Activated naive CD8-positive, alpha-beta T cell (primary cell): ENCODE measurements around the gene NUDT13.
"Not testable (repeated sequence)": the region's sequence is repeated elsewhere in the genome, so short reads cannot be mapped to it uniquely, and the experiment has no call there.

ENCODE experiments used
- H3K27ac Mint-ChIP-seq: one replicate; pipeline ENCODE4 v1.8.0; 2021; ENCODE audit warnings: mixed read lengths
- H3K27me3 Mint-ChIP-seq: one replicate; pipeline ENCODE4 v1.8.0; 2021; ENCODE audit warnings: mixed read lengths
- H3K36me3 Mint-ChIP-seq: one replicate; pipeline ENCODE4 v1.8.0; 2021; ENCODE audit warnings: mixed read lengths
- H3K4me1 Mint-ChIP-seq: one replicate; pipeline ENCODE4 v1.8.0; 2021; ENCODE audit warnings: low read depth, mixed read lengths
- H3K4me3 Mint-ChIP-seq: one replicate; pipeline ENCODE4 v1.8.0; 2021; ENCODE audit warnings: mild to moderate bottlenecking, mixed read lengths
- H3K9me3 Mint-ChIP-seq: one replicate; pipeline ENCODE4 v1.8.0; 2021; ENCODE audit warnings: low read depth, mixed read lengths

The NUDT13 gene

DNA sequence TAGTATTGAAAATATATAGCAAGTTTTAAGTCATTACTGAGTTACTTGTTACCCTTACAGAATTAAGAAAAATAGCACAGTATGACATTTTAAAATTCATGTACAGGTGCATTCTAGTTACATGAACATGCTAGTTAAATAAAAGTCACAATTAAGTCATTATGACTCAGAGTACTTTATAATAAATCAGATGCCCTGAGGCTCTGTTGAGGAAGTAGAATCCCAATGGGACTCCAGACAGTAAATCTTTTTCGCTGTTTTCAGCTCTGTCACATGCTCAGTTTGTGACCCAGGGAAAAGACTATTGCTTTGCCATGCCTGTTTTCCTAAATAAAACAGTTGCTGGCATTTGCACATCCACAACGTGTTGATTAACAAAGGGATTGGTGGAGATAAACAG lies 21.0 kb downstream of the NUDT13 start:
- no peaks in the 10 kb centered on the region for H3K9me3 Mint-ChIP-seq
- no peak overlapping the region for H3K27ac Mint-ChIP-seq
- no peaks in the 10 kb centered on the region for H3K27me3 Mint-ChIP-seq
- no peak overlapping the region for H3K4me3 Mint-ChIP-seq
- peaks cover 13% of the 10 kb centered on the region for H3K36me3 Mint-ChIP-seq
- H3K4me1 Mint-ChIP-seq, result no peaks in the 10 kb centered on the region

DNA sequence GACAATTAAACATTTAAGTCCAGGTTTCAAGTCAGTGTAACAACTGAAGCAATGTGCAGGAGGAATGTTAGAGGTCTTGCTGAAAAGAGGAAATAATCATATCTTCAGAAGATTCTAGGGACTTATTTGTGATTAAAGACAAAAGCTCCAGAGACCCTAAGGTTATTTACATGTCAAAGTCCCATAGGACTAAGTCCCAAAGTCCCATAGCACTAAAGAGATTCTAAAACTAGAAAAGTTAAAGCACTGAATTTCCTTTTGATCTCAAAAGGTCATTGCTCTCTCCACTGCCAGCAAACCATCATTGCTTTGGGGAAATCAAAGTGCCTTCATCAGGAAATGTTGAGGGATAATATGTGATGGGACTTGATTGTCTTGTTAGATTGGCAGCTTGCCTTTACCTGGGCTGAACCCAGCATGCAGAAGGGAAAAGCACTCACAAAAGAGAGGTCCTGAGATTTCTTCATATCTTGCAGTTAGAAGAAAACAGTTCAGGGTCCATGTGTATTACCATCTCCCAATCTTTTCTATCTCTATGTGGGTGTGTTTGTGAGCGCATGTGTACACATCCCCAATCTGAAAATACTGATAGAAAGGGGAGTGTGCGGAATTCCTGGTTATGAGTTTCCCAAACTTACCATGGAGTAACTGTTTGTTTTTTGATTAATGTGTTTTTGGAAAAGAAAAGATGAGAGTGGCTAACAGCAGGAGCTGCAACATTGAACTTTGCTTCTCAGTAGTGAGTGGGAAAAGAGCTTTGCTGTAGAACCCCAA lies 21.8 kb downstream of the NUDT13 start:
- H3K4me1 Mint-ChIP-seq, result no peaks in the 10 kb centered on the region
- H3K27ac Mint-ChIP-seq, result peak overlapping the region; percentile 30
- H3K9me3 Mint-ChIP-seq, result no peaks in the 10 kb centered on the region
- peaks cover 16% of the 10 kb centered on the region for H3K36me3 Mint-ChIP-seq
- H3K4me3 Mint-ChIP-seq, result no peak overlapping the region
- H3K27me3 Mint-ChIP-seq, result no peaks in the 10 kb centered on the region

DNA sequence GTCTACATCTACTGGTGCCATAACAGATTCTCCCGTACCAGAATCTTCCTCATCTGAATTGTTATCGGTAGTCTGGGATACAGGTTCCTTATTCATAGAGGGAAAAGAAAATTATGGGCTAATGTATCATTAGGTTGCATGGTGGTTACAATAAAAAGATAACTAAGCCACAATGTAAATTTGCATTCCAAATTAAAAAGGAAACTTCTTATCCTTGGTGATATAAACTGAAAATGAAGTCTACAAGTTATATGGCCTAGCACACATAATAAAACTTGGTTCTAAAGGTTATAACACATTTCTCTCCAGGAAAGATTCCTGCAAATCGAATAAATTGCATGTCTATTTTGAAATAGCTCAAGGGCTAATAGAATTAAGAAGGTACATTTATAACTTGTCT lies 24.5 kb downstream of the NUDT13 start:
- H3K27ac Mint-ChIP-seq, result no peak overlapping the region
- H3K4me3 Mint-ChIP-seq, result no peak overlapping the region
- peaks cover 19% of the 10 kb centered on the region for H3K36me3 Mint-ChIP-seq
- no peaks in the 10 kb centered on the region for H3K27me3 Mint-ChIP-seq
- no peaks in the 10 kb centered on the region for H3K4me1 Mint-ChIP-seq
- H3K9me3 Mint-ChIP-seq, result no peaks in the 10 kb centered on the region

DNA sequence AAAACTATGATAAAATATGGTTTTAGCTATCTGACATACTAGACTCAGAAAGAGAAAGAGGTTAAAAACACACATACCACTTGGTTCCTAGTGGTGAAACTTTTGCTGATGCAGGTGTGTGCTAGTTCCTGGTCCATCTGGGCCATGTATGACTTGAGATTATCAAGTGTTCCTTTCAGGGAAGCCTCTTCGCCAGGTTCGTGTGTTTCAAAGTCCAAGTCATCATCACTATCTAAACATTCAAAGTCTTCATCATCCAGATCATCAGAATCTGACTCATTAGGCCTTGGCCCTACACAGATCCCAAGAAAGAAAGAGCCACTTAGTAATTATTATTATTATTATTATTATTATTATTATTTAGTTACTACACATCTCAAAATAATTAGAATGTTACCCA lies 26.4 kb downstream of the NUDT13 start:
- Mint-ChIP-seq H3K27ac (no peak overlapping the region), H3K36me3 (peaks cover 16% of the 10 kb centered on the region), H3K27me3 (no peaks in the 10 kb centered on the region), H3K4me1 (no peaks in the 10 kb centered on the region), H3K4me3 (no peak overlapping the region), H3K9me3 (no peaks in the 10 kb centered on the region)

DNA sequence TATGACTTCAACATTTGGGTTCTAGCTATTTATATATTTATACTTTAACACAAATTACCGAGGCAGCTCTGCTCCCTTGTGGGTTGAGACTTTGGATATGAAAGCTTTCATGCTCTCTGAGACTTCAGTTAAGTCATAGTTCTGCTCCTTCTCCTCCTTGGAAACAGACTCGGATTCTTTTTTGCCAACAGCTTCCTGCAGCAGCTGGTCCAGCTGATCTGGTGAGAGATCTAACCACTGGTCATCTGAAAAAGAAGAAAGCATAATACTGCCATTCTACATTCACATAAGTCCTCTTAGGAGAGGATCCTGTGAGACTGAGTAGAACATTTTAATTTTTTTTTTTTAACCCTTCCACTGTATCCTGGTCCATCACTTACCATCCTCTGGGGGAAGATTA lies 29.0 kb downstream of the NUDT13 start:
- H3K27ac Mint-ChIP-seq, result no peak overlapping the region
- peaks cover 12% of the 10 kb centered on the region for H3K36me3 Mint-ChIP-seq
- no peaks in the 10 kb centered on the region for H3K4me1 Mint-ChIP-seq
- no peaks in the 10 kb centered on the region for H3K27me3 Mint-ChIP-seq
- H3K9me3 Mint-ChIP-seq, result no peaks in the 10 kb centered on the region
- H3K4me3 Mint-ChIP-seq, result no peak overlapping the region

DNA sequence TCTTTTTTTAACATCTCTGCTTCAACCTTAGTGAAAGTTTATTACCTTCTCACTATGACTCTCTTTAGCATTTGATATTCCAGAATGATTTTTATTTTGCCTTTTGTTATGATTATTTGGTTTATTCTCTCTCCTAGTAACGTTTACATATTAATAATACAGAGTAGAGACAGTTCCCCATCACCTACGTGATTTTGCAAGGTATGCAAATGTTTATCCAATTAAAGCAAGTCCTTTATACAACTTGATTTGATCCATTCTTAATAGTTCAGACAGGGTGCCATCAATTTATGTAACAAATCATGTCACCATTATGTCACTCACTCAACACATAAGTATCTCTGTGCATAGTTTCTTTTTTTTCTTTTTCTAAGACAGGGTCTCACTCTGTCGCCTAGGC lies 31.3 kb downstream of the NUDT13 start:
- Mint-ChIP-seq H3K27me3 (no peaks in the 10 kb centered on the region), H3K4me3 (no peak overlapping the region), H3K4me1 (no peaks in the 10 kb centered on the region), H3K36me3 (peaks cover 10% of the 10 kb centered on the region), H3K9me3 (no peaks in the 10 kb centered on the region), H3K27ac (no peak overlapping the region)

DNA sequence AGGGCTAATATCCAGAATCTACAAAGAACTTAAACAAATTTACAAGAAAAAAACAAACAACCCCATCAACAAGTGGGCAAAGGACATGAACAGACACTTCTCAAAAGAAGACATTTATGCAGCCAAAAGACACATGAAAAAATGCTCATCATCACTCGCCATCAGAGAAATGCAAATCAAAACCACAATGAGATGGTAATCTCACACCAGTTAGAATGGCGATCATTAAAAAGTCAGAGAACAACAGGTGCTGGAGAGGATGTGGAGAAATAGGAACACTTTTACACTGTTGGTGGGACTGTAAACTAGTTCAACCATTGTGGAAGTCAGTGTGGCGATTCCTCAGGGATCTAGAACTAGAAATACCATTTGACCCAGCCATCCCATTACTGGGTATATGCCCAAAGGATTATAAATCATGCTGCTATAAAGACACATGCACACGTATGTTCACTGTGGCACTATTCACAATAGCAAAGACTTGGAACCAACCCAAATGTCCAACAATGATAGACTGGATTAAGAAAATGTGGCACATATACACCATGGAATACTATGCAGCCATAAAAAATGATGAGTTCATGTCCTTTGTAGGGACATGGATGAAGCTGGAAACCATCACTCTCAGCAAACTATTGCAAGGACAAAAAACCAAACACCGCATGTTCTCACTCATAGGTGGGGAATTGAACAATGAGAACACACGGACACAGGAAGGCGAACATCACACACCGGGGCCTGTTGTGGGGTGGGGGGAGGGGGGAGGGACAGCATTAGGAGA lies 40.6 kb downstream of the NUDT13 start:
- H3K27me3 Mint-ChIP-seq, H3K4me1 Mint-ChIP-seq, H3K9me3 Mint-ChIP-seq, H3K27ac Mint-ChIP-seq, H3K36me3 Mint-ChIP-seq, H3K4me3 Mint-ChIP-seq: not testable (repeated sequence)

DNA sequence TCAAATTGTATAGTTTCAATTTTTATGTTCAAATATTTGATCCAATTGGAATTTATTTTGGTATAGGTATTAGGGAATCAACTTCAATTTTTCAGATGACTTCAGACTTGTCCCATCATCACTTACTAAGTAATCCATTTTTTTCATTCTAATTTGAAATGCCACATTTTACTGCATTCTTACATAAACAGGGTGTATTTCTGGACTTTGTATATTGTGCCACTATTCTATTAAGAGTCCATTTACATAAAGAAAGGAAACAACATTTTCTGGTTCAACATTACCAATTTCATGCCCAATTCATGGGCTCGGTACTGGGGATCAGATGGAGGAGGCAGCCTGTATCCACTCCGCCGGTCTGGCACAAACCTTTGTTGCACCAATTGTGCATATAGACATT lies 41.8 kb downstream of the NUDT13 start:
- H3K4me3 Mint-ChIP-seq, result no peak overlapping the region
- H3K36me3 Mint-ChIP-seq, result peaks cover 12% of the 10 kb centered on the region
- H3K4me1 Mint-ChIP-seq, result peaks cover 4% of the 10 kb centered on the region
- no peaks in the 10 kb centered on the region for H3K27me3 Mint-ChIP-seq
- H3K9me3 Mint-ChIP-seq, result no peaks in the 10 kb centered on the region
- H3K27ac Mint-ChIP-seq, result no peak overlapping the region

DNA sequence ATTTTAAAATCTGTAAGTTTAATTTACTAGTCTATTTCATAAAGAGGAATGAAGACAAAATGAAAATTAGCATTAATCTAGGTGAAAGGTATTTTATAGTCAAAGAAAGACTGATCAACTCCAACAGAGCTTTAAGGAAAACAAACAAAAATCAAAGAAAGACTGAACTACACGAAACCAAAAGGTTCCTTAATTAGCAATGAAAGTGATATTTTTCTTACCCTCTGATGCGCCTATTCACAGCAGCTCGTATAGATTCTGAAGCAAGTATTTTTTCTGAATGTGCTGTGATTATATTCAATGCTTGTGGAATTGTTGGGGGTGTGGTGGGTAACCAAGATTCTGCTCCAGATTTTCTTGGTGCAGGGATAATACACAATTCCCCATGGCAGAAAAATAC lies 45.8 kb downstream of the NUDT13 start:
- H3K36me3 Mint-ChIP-seq, result peaks cover 14% of the 10 kb centered on the region
- H3K27ac Mint-ChIP-seq, result no peak overlapping the region
- H3K4me1 Mint-ChIP-seq, result peaks cover 11% of the 10 kb centered on the region
- H3K4me3 Mint-ChIP-seq, result no peak overlapping the region
- H3K9me3 Mint-ChIP-seq, result no peaks in the 10 kb centered on the region
- no peaks in the 10 kb centered on the region for H3K27me3 Mint-ChIP-seq

DNA sequence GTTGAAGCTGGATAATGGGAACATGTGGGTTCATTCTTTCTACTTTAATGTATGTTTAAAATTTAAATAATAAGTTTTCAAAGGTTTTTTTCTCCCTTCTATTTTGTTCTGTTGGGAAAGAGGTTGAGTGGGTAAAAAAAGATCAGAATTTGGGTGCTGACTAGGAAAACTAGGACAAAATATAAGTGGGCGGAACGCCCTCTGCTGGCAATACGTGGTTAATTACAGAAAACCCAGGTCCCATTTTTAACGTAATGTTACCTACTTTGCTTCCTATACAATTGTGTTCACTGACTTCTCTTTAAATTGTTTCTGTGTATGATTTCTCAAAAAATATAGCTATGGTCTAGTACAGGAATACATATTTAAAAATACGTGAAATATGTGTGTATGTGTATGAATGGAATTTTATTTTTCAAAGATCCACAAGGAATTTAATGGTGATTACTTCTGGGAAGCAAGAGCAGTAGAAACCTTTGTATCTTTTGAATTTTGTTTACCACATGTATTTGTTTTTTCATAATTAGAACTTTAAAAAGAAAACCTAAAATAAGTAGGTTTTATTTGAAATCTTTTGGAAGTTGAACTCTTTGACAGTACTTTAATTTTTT lies 48.9 kb downstream of the NUDT13 start:
- Mint-ChIP-seq H3K27me3 (no peaks in the 10 kb centered on the region), H3K9me3 (no peaks in the 10 kb centered on the region), H3K36me3 (peaks cover 6% of the 10 kb centered on the region), H3K27ac (no peak overlapping the region), H3K4me1 (peaks cover 40% of the 10 kb centered on the region), H3K4me3 (no peak overlapping the region)

DNA sequence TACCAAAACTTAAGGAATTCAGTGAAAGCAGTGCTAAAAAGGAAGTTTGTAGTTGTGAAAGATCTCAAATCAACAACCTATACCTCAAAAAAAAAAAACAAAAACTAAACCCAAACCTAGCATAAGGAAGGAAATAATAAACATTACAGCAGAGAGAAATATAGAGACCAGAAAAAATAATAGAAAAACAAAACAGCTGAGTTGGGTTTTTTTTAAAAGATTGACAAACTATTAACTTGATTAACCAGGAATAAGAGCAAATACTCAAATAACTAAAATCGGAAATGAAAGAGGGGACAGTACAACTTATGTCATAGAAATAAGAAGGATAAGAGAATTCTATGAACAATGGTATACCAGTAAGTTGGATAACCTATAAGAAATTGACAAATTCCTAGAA lies 50.8 kb downstream of the NUDT13 start:
- Mint-ChIP-seq H3K36me3 (peaks cover 6% of the 10 kb centered on the region), H3K27me3 (no peaks in the 10 kb centered on the region), H3K9me3 (no peaks in the 10 kb centered on the region), H3K4me3 (no peak overlapping the region), H3K27ac (no peak overlapping the region), H3K4me1 (peaks cover 50% of the 10 kb centered on the region)

DNA sequence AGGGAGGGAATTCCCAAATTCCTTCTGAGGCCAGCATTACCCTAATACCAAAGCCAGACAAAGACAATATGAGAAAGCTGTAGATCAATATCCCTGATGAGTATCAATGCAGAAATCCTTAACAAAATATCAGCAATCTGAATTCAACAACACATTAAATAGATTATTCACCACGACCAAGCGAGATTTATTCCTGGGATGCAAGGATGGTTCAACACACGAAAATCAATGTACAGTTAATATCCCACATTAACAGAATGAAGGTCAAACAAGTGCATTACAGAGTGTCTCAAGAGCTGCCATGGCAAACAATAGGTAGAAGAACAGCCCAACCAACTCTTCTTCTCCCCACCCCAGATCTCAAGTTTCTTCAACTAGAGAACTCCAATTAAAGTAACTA lies 51.4 kb downstream of the NUDT13 start:
- H3K9me3 Mint-ChIP-seq, result no peaks in the 10 kb centered on the region
- H3K27me3 Mint-ChIP-seq, result no peaks in the 10 kb centered on the region
- H3K4me1 Mint-ChIP-seq, result peaks cover 56% of the 10 kb centered on the region
- peak overlapping the region; percentile 44 for H3K4me3 Mint-ChIP-seq
- H3K36me3 Mint-ChIP-seq, result peaks cover 4% of the 10 kb centered on the region
- H3K27ac Mint-ChIP-seq, result peak overlapping the region; percentile 35

DNA sequence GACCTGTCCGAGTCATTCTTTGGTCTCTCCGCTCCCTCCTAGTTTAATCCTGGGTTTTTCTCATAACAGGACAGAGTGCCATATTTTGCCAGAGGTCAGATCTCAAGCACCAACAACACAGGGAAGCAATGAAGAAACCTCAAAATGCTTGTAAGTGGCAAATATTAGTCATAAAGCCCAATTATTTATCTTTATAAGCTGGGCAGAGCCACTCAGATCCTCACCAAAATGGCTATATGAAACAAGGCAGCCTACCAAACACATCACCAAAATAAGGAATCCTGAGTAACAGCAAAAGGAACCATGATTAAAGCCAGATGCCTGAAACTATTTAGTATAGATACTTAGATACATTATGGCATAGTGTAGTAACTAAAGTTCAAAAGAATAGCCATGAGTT lies 52.8 kb downstream of the NUDT13 start:
- Mint-ChIP-seq H3K4me3 (peak overlapping the region; percentile 51), H3K9me3 (no peaks in the 10 kb centered on the region), H3K4me1 (peaks cover 67% of the 10 kb centered on the region), H3K27me3 (no peaks in the 10 kb centered on the region), H3K36me3 (peaks cover 4% of the 10 kb centered on the region), H3K27ac (peak overlapping the region; percentile 52)

DNA sequence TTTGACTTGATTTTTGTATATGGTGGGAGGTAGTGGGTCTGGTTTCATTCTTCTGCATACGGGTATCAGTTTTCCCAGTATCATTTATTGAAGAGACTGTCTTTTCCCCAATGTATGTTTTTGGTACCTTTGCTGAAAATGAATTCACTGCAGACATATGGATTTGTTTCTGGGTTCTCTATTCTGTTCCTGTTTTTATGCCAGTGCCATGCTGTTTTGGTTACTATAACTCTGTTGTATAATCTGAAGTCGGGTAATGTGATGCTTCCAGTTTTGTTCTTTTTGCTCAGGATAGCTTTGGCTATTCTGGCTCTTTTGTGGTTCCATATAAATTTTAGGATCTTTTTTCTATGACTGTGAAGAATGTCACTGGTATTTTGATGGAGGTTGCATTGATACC lies 56.7 kb downstream of the NUDT13 start:
- Mint-ChIP-seq H3K4me1 (peaks cover 51% of the 10 kb centered on the region), H3K27me3 (no peaks in the 10 kb centered on the region), H3K9me3 (no peaks in the 10 kb centered on the region), H3K27ac (peak overlapping the region; percentile 99), H3K4me3 (peak overlapping the region; percentile 100), H3K36me3 (no peaks in the 10 kb centered on the region)

DNA sequence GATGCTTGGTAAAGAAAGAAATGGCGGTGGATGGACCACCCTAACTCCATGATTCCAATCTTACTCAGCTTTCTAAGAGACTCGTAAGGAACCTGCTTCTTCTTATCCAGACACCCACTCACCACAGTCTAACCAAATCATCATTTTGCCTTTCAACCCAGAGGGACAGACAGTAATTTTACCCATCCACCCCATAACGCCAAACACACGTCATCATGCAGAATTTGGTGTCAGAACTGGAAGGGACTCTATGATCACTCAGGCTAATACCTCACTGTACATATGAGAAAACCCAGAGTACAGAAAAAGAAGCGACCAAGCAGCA lies 57.2 kb downstream of the NUDT13 start:
- H3K36me3 Mint-ChIP-seq, result no peaks in the 10 kb centered on the region
- peak overlapping the region; percentile 99 for H3K27ac Mint-ChIP-seq
- H3K9me3 Mint-ChIP-seq, result no peaks in the 10 kb centered on the region
- peaks cover 46% of the 10 kb centered on the region for H3K4me1 Mint-ChIP-seq
- no peaks in the 10 kb centered on the region for H3K27me3 Mint-ChIP-seq
- peak overlapping the region; percentile 100 for H3K4me3 Mint-ChIP-seq
